Neutrophil (primary cell): ENCODE results near the gene CHI3L1.

ENCODE experiments used
- H3K27ac ChIP-seq: fragments of 200-600 bp; sonication (generic); 2 replicates; pipeline ENCODE4 v1.5.1; 2016; ENCODE audit warnings: mild to moderate bottlenecking, moderate library complexity
- H3K27me3 ChIP-seq: fragments of 200-600 bp; sonication (generic); 2 replicates; pipeline ENCODE4 v1.6.0; 2016; ENCODE audit warnings: mild to moderate bottlenecking
- H3K36me3 ChIP-seq: fragments of 200-600 bp; sonication (generic); 2 replicates; pipeline ENCODE4 v1.5.1; 2017
- H3K4me1 ChIP-seq, 2 experiments: fragments of 200-600 bp in 1 of 2; sonication (generic) in 1 of 2; 1 replicate in 1 of 2; 2 replicates in 1 of 2; pipeline versions ENCODE4 v1.5.1 to v1.6.1; 2013 to 2016; ENCODE audit warnings: low read depth in 1 of 2, low read length in 1 of 2, mild to moderate bottlenecking in 1 of 2, moderate library complexity in 1 of 2; ENCODE audit not compliant: control insufficient read depth in 1 of 2, insufficient read depth in 1 of 2
- H3K4me3 ChIP-seq, 2 experiments: fragments of 200-600 bp in 1 of 2; sonication (generic) in 1 of 2; 1 replicate in 1 of 2; 2 replicates in 1 of 2; pipeline ENCODE4 v1.5.1; 2013 to 2016; ENCODE audit warnings: low read depth in 1 of 2, low read length in 1 of 2, mild to moderate bottlenecking in 1 of 2, moderate library complexity in 1 of 2
- H3K9me3 ChIP-seq: fragments of 200-600 bp; sonication (generic); 2 replicates; pipeline ENCODE4 v1.5.1; 2016
- CTCF ChIP-seq: fragments of 200-600 bp; sonication (generic); IDR thresholded peaks from 2 replicates; pipeline ENCODE4 v1.5.1; 2016; ENCODE audit warnings: antibody characterized with exemption

CHI3L1 gene

GRCh38 chr1:203138066-203138465 lies 48.4 kb downstream of the CHI3L1 start:
- no peak for TF ChIP-seq CTCF
- H3K36me3 ChIP-seq: no peaks in the 10 kb centered on the region

GRCh38 chr1:203137324-203137723 lies 49.2 kb downstream of the CHI3L1 start:
- TF ChIP-seq CTCF: no peak
- Histone ChIP-seq H3K36me3 (no peaks in the 10 kb centered on the region), H3K9me3 (no peaks in the 10 kb centered on the region), H3K4me3 (no peak overlapping the region), H3K27me3 (peaks cover 90% of the 10 kb centered on the region), H3K4me1 (no peaks in the 10 kb centered on the region), H3K27ac (no peak overlapping the region)

More at GRCh38 chr1:203138066-203138465, 48.4 kb downstream of the CHI3L1 start:
- H3K9me3 ChIP-seq: no peaks in the 10 kb centered on the region
- H3K4me1 ChIP-seq: no peaks in the 10 kb centered on the region
- peaks cover 82% of the 10 kb centered on the region for H3K27me3 ChIP-seq
- no peak overlapping the region for H3K27ac ChIP-seq
- H3K4me3 ChIP-seq: no peak overlapping the region

GRCh38 chr1:203136409-203137042 lies 50.0 kb downstream of the CHI3L1 start:
- no peaks in the 10 kb centered on the region for H3K36me3 ChIP-seq
- H3K27ac ChIP-seq: no peak overlapping the region
- no peaks in the 10 kb centered on the region for H3K9me3 ChIP-seq
- no peaks in the 10 kb centered on the region for H3K4me1 ChIP-seq
- H3K4me3 ChIP-seq: no peak overlapping the region
- peaks cover 98% of the 10 kb centered on the region for H3K27me3 ChIP-seq
- no peak for TF ChIP-seq CTCF

GRCh38 chr1:203135636-203136305 lies 50.7 kb downstream of the CHI3L1 start:
- no peaks in the 10 kb centered on the region for H3K36me3 ChIP-seq
- TF ChIP-seq CTCF: no peak
- no peaks in the 10 kb centered on the region for H3K4me1 ChIP-seq
- no peaks in the 10 kb centered on the region for H3K9me3 ChIP-seq
- H3K4me3 ChIP-seq: no peak overlapping the region
- H3K27me3 ChIP-seq: peaks cover 100% of the 10 kb centered on the region
- no peak overlapping the region for H3K27ac ChIP-seq

GRCh38 chr1:203133970-203134725 lies 52.4 kb downstream of the CHI3L1 start:
- Histone ChIP-seq H3K27ac (no peak overlapping the region), H3K4me1 (peaks cover 8 to 9% of the 10 kb centered on the region in 2 experiments), H3K36me3 (no peaks in the 10 kb centered on the region), H3K27me3 (peaks cover 98% of the 10 kb centered on the region), H3K4me3 (no peak overlapping the region), H3K9me3 (no peaks in the 10 kb centered on the region)
- TF ChIP-seq CTCF: no peak
